HCT116 (cell line): ENCODE data around the gene GABBR2. TPM values are rescaled to one million over a fixed set of nuclear protein-coding genes. Genes with fewer than 3 reads are reported as not detected.

Experiments used
- ATAC-seq: fragments of 200-7000 bp; cut with Tn5 transposase; 2 replicates; pipeline ENCODE4 v1.9.1; 2020; ENCODE audit warnings: mild to moderate bottlenecking, moderate library complexity
- BruUV-seq: library from RNA; stranded (reverse); fragments of 400-500 nt; replicated peaks from 2 replicates; lab custom pipeline; 2021; lab: Mats Ljungman, UMichigan
- CTCF ChIA-PET: fragments of 300-600 bp; sonication (Branson Sonifier 250); formaldehyde crosslinking; loops from one replicate; lab custom pipeline; 2021; ENCODE audit warnings: antibody characterized with exemption; lab: Charles Lee
- POLR2A ChIA-PET: fragments of 300-600, 350-600 bp; sonication (Branson Sonifier 250); formaldehyde crosslinking; loops from one replicate; lab custom pipeline; 2021; ENCODE audit warnings: antibody characterized with exemption; lab: Charles Lee
- RAD21 ChIA-PET, 2 experiments: fragments of 300-600 bp; sonication (Branson Sonifier 250); formaldehyde crosslinking; loops; one replicate each; lab custom pipeline; 2023; ENCODE audit warnings: low total read pairs in 2 of 2; ENCODE audit not compliant: uncharacterized antibody in 2 of 2, unreplicated experiment in 2 of 2, low non-redundant PET in 1 of 2; lab: Charles Lee
- DNase-seq: peaks from one replicate; pipeline ENCODE4 v3.0.0-alpha.2; 2010; ENCODE audit warnings: low read depth, low spot score
- H2AFZ ChIP-seq: fragments of 200-600 bp; shearing (Covaris generic), sonication (generic); 2 replicates; pipeline ENCODE4 v1.6.1; 2017; ENCODE audit warnings: low read depth, mixed run types, mixed read lengths, antibody characterized with exemption, low read length; ENCODE audit not compliant: poor library complexity, severe bottlenecking
- H3K27ac ChIP-seq: 2 replicates; pipeline ENCODE4 v1.5.1; 2012; ENCODE audit warnings: low read depth, low read length
- H3K27me3 ChIP-seq: fragments of 200-600 bp; sonication (generic); 2 replicates; pipeline ENCODE4 v1.6.1; 2016; ENCODE audit warnings: mixed run types, low read length, mixed read lengths; ENCODE audit not compliant: insufficient read depth
- H3K36me3 ChIP-seq, 2 experiments: fragments of 200-500 bp in 1 of 2; fragments of 200-600 bp in 1 of 2; sonication (Bioruptor generic) in 1 of 2; sonication (generic) in 1 of 2; 2 replicates each; pipeline versions ENCODE4 v1.5.1 to v1.6.1; 2014 to 2016; ENCODE audit warnings: low read length in 2 of 2, inconsistent platforms in 1 of 2, mixed read lengths in 1 of 2, mixed run types in 1 of 2; ENCODE audit not compliant: insufficient read depth in 2 of 2, control insufficient read depth in 1 of 2
- H3K4me1 ChIP-seq, 2 experiments: fragments of 200-600 bp in 1 of 2; sonication (generic) in 1 of 2; 2 replicates each; pipeline versions ENCODE4 v1.5.1 to v1.6.1; 2012 to 2017; ENCODE audit warnings: low read length in 2 of 2, inconsistent platforms in 1 of 2, mild to moderate bottlenecking in 1 of 2, mixed read lengths in 1 of 2, mixed run types in 1 of 2, moderate library complexity in 1 of 2; ENCODE audit not compliant: insufficient read depth in 2 of 2, control insufficient read depth in 1 of 2
- H3K4me2 ChIP-seq: fragments of 200-600 bp; sonication (generic); 2 replicates; pipeline ENCODE4 v1.6.1; 2017; ENCODE audit warnings: mixed run types, low read length, mixed read lengths
- H3K4me3 ChIP-seq, 2 experiments: fragments of 200-600 bp in 1 of 2; sonication (generic) in 1 of 2; replicated peaks in 1 of 2; 2 replicates each; pipeline ENCODE4 v1.5.1; 2011 to 2016; ENCODE audit warnings: low read length in 2 of 2, control low read depth in 1 of 2, low read depth in 1 of 2, mild to moderate bottlenecking in 1 of 2, mixed read lengths in 1 of 2, mixed run types in 1 of 2
- H3K79me2 ChIP-seq: fragments of 200-600 bp; sonication (generic); 2 replicates; pipeline ENCODE4 v1.6.1; 2017; ENCODE audit warnings: mild to moderate bottlenecking, mixed run types, low read length, moderate library complexity, mixed read lengths; ENCODE audit not compliant: insufficient read depth
- H3K9ac ChIP-seq: fragments of 200-600 bp; sonication (generic); 2 replicates; pipeline ENCODE4 v1.6.1; 2016; ENCODE audit warnings: low read length, mixed read lengths
- H3K9me2 ChIP-seq: fragments of 200-600 bp; sonication (generic), shearing (Covaris generic); 2 replicates; pipeline ENCODE4 v1.6.1; 2017; ENCODE audit warnings: mixed run types, mild to moderate bottlenecking, moderate library complexity; ENCODE audit not compliant: insufficient read depth
- H3K9me3 ChIP-seq, 2 experiments: fragments of 200-500 bp in 1 of 2; fragments of 200-600 bp in 1 of 2; sonication (Bioruptor generic) in 1 of 2; sonication (generic) in 1 of 2; 2 replicates each; pipeline ENCODE4 v1.6.1; 2014 to 2017; ENCODE audit warnings: low read length in 2 of 2, mixed read lengths in 2 of 2, inconsistent platforms in 1 of 2, low read depth in 1 of 2, mild to moderate bottlenecking in 1 of 2, mixed run types in 1 of 2, moderate library complexity in 1 of 2; ENCODE audit not compliant: control insufficient read depth in 1 of 2, insufficient read depth in 1 of 2
- H4K20me1 ChIP-seq: fragments of 200-600 bp; sonication (generic), shearing (Covaris generic); 2 replicates; pipeline ENCODE4 v1.6.1; 2017; ENCODE audit warnings: mixed run types, mild to moderate bottlenecking, moderate library complexity; ENCODE audit not compliant: insufficient read depth
- CBX3 ChIP-seq: IDR thresholded peaks from 2 replicates; pipeline ENCODE4 v1.6.1; 2012; ENCODE audit warnings: low read depth
- EGR1 ChIP-seq: IDR thresholded peaks from 2 replicates; pipeline ENCODE4 v1.6.1; 2012; ENCODE audit warnings: low read depth
- SP1 ChIP-seq: IDR thresholded peaks from 2 replicates; pipeline ENCODE4 v1.6.1; 2012; ENCODE audit warnings: low read depth
- intact Hi-C: fragments of 100-400 bp; cut with micrococcal nuclease; formaldehyde crosslinking; loops from 2 replicates; pipeline ENCODE4 v1.10.0; 2022
- total RNA-seq: library from RNA; stranded (reverse); gene quantifications from one replicate; pipeline ENCODE4 v1.2.1, GENCODE V29; 2021; ENCODE audit not compliant: unreplicated experiment
- TF ChIP-seq, protein P1 (sequence below): IDR thresholded peaks from 2 replicates; pipeline ENCODE4 v1.6.1; 2012
- TF ChIP-seq, protein P2 (sequence below), 3 experiments: fragments of 200-600 bp in 1 of 3; sonication (generic) in 1 of 3; IDR thresholded peaks in 2 of 3; conservative IDR thresholded peaks in 1 of 3; 2 replicates each; pipeline ENCODE4 v1.5.1; 2012 to 2017; ENCODE audit warnings: low read depth in 2 of 3, low read length in 2 of 3, antibody characterized with exemption in 1 of 3, borderline replicate concordance in 1 of 3, control low read depth in 1 of 3, mild to moderate bottlenecking in 1 of 3, mixed read lengths in 1 of 3, mixed run types in 1 of 3, moderate library complexity in 1 of 3; ENCODE audit not compliant: insufficient read depth in 1 of 3
- TF ChIP-seq, protein P3 (sequence below): IDR thresholded peaks from 2 replicates; pipeline ENCODE4 v1.6.1; 2011; ENCODE audit warnings: mild to moderate bottlenecking, low read length, moderate library complexity; ENCODE audit not compliant: insufficient replicate concordance; ENCODE audit errors: extremely low read depth

Gene GABBR2
- total RNA-seq, 1 experiment from 2014 or later = 0.15 TPM

DNA sequence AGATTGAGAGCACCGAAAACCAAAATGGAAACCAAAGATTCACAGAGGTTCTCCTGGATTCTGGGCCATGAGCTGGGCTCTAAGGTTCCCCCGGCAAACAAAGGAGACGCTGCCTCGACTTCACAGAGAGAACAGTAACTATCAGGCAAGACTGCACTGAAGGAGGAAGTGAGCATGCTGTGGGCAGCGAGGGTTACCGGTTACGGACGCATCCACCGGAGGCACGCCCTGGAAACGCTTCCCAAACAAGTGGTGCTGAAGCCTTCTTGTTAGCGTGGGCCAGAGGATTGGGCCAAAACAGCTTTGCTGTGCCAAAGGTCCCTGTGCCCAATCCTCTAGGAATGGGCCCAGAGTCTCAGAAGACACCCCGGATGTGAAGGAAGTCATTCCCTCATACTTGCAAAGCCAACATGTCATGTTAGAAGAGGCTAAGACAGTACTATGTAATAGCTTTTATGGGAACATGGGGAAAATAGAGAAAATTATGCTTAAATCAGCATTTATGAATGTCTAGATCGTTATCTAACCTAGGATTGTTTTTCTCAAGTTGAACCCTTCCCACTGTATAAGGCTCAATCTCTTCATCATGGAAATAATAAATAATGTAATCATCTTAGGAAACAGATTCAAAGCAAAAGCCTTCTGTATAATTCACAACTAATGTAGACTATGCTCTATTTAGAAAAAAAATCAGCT is 145.4 kb downstream of the GABBR2 start:
- Histone ChIP-seq H2AFZ (no peak overlapping the region), H3K9me2 (no peaks in the 10 kb centered on the region), H3K36me3 (no peaks in the 10 kb centered on the region), H4K20me1 (no peaks in the 10 kb centered on the region), H3K9ac (no peak overlapping the region), H3K4me3 (no peak overlapping the region), H3K27me3 (no peaks in the 10 kb centered on the region)
- no peak for ATAC-seq
- POLR2A ChIA-PET = no interaction called here
- BruUV-seq = no TSS peak
- intact Hi-C loops = no loop called here
- CTCF ChIA-PET = no interaction called here
- RAD21 ChIA-PET = no interaction called here
- TF ChIP-seq SP1 (no peak), CBX3 (no peak)
- TF ChIP-seq, protein P1, sequence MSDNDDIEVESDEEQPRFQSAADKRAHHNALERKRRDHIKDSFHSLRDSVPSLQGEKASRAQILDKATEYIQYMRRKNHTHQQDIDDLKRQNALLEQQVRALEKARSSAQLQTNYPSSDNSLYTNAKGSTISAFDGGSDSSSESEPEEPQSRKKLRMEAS = no peak
- TF ChIP-seq, protein P2, sequence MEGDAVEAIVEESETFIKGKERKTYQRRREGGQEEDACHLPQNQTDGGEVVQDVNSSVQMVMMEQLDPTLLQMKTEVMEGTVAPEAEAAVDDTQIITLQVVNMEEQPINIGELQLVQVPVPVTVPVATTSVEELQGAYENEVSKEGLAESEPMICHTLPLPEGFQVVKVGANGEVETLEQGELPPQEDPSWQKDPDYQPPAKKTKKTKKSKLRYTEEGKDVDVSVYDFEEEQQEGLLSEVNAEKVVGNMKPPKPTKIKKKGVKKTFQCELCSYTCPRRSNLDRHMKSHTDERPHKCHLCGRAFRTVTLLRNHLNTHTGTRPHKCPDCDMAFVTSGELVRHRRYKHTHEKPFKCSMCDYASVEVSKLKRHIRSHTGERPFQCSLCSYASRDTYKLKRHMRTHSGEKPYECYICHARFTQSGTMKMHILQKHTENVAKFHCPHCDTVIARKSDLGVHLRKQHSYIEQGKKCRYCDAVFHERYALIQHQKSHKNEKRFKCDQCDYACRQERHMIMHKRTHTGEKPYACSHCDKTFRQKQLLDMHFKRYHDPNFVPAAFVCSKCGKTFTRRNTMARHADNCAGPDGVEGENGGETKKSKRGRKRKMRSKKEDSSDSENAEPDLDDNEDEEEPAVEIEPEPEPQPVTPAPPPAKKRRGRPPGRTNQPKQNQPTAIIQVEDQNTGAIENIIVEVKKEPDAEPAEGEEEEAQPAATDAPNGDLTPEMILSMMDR (IDR thresholded peaks at IDR 0.05 in 2 of 3, conservative IDR thresholded peaks at IDR 0.05 in 1 of 3; ENCODE audit: borderline replicate concordance in 1 of 3, insufficient read depth in 1 of 3, low read depth in 2 of 3, low read length in 2 of 3) = no peak
- TF ChIP-seq, all 23 proteins: peak for 0
- H3K9me3 ChIP-seq = no peaks in the 10 kb centered on the region
- H3K4me2 ChIP-seq = no peak overlapping the region
- no peak for DNase-seq
- no peak overlapping the region for H3K27ac ChIP-seq
- no peaks in the 10 kb centered on the region for H3K79me2 ChIP-seq
- no peaks in the 10 kb centered on the region for H3K4me1 ChIP-seq

DNA sequence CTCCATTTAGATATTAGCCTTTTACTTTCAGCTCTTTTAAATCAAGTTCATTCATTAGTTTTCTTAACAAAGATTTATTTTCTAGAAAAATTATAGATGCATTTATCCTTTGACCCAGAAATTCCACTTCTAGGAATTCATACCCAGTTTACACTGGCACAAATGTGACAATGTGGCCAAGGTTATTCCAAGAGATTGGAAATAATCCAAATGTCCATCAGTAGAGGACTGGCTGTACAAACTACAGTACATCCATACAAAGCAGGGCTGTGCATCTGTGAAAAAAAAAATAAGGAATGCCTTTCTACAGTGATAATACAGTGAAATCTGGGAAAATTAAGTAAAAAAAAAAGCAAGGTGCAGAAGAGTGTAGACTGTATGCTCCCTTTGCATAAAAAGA is 149.2 kb downstream of the GABBR2 start:
- Histone ChIP-seq H4K20me1 (no peaks in the 10 kb centered on the region), H3K9me2 (no peaks in the 10 kb centered on the region), H3K9ac (no peak overlapping the region), H3K9me3 (no peaks in the 10 kb centered on the region), H3K4me3 (no peak overlapping the region), H3K4me2 (no peak overlapping the region), H3K27ac (no peak overlapping the region), H2AFZ (no peak overlapping the region), H3K27me3 (no peaks in the 10 kb centered on the region), H3K36me3 (no peaks in the 10 kb centered on the region), H3K4me1 (no peaks in the 10 kb centered on the region), H3K79me2 (no peaks in the 10 kb centered on the region)
- intact Hi-C loops = no loop called here
- TF ChIP-seq SP1 (no peak), EGR1 (no peak)
- TF ChIP-seq, protein P3, sequence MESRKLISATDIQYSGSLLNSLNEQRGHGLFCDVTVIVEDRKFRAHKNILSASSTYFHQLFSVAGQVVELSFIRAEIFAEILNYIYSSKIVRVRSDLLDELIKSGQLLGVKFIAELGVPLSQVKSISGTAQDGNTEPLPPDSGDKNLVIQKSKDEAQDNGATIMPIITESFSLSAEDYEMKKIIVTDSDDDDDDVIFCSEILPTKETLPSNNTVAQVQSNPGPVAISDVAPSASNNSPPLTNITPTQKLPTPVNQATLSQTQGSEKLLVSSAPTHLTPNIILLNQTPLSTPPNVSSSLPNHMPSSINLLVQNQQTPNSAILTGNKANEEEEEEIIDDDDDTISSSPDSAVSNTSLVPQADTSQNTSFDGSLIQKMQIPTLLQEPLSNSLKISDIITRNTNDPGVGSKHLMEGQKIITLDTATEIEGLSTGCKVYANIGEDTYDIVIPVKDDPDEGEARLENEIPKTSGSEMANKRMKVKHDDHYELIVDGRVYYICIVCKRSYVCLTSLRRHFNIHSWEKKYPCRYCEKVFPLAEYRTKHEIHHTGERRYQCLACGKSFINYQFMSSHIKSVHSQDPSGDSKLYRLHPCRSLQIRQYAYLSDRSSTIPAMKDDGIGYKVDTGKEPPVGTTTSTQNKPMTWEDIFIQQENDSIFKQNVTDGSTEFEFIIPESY = no peak
- POLR2A ChIA-PET = no interaction called here
- DNase-seq (no peak), ATAC-seq (no peak)
- CTCF ChIA-PET = no interaction called here
- no TSS peak for BruUV-seq
- RAD21 ChIA-PET = no interaction called here
